CD14-positive monocyte (primary cell): ENCODE measurements around the gene ZSCAN10. TPM values are rescaled to one million over a fixed set of nuclear protein-coding genes. Genes with fewer than 3 reads are reported as not detected.

Experiments
- DNase-seq, 3 donors: peaks; one replicate each; pipeline ENCODE4 v3.0.0-alpha.2; 2011 to 2022
- H2AFZ ChIP-seq: 2 replicates; pipeline ENCODE4 v1.6.0; 2012; ENCODE audit warnings: mild to moderate bottlenecking, low read depth, low read length, inconsistent platforms; ENCODE audit not compliant: insufficient read depth, poor library complexity, severe bottlenecking
- H3K27ac ChIP-seq, 2 donors: 1 replicate in 1 of 2; 2 replicates in 1 of 2; pipeline ENCODE4 v1.5.1; 2012 to 2013; ENCODE audit warnings: low read length in 2 of 2, control low read depth in 1 of 2, inconsistent platforms in 1 of 2, low read depth in 1 of 2, mild to moderate bottlenecking in 1 of 2
- H3K27me3 ChIP-seq, 2 donors: one replicate each; pipeline versions ENCODE4 v1.6.0 to v1.6.1; 2011 to 2013; ENCODE audit warnings: low read length in 2 of 2; ENCODE audit not compliant: control insufficient read depth in 2 of 2, insufficient read depth in 2 of 2
- H3K36me3 ChIP-seq, 2 donors: replicated peaks in 1 of 2; 1 replicate in 1 of 2; 2 replicates in 1 of 2; pipeline versions ENCODE4 v1.5.1 to v1.6.1; 2012 to 2013; ENCODE audit warnings: low read length in 2 of 2, control low read depth in 1 of 2, inconsistent platforms in 1 of 2, mild to moderate bottlenecking in 1 of 2; ENCODE audit not compliant: insufficient read depth in 2 of 2, control insufficient read depth in 1 of 2
- H3K4me1 ChIP-seq, 2 donors: 1 replicate in 1 of 2; 2 replicates in 1 of 2; pipeline versions ENCODE4 v1.5.1 to v1.6.1; 2012 to 2013; ENCODE audit warnings: low read length in 2 of 2, control low read depth in 1 of 2, inconsistent platforms in 1 of 2, mild to moderate bottlenecking in 1 of 2, moderate library complexity in 1 of 2; ENCODE audit not compliant: insufficient read depth in 2 of 2, control insufficient read depth in 1 of 2
- H3K4me2 ChIP-seq: replicated peaks from 2 replicates; pipeline ENCODE3; 2012; ENCODE audit warnings: low read length, moderate library complexity, mild to moderate bottlenecking; ENCODE audit not compliant: poor library complexity, severe bottlenecking; ENCODE audit errors: extremely low read depth
- H3K4me3 ChIP-seq, 3 experiments: fragments of 200-600 bp in 1 of 3; sonication (generic) in 1 of 3; replicated peaks in 1 of 3; 1 replicate in 2 of 3; 2 replicates in 1 of 3; pipeline ENCODE4 v1.5.1; 2011 to 2013; ENCODE audit warnings: low read length in 3 of 3, mild to moderate bottlenecking in 3 of 3, control low read depth in 2 of 3, low read depth in 2 of 3, inconsistent platforms in 1 of 3, moderate library complexity in 1 of 3
- H3K79me2 ChIP-seq: 2 replicates; pipeline ENCODE4 v1.6.0; 2012; ENCODE audit warnings: mild to moderate bottlenecking, control low read depth, inconsistent platforms, low read length, moderate library complexity; ENCODE audit not compliant: insufficient read depth
- H3K9ac ChIP-seq: 2 replicates; pipeline ENCODE4 v1.6.0; 2017; ENCODE audit warnings: low read length, mild to moderate bottlenecking; ENCODE audit not compliant: insufficient read depth, poor library complexity, severe bottlenecking
- H3K9me3 ChIP-seq, 2 donors: replicated peaks in 1 of 2; 1 replicate in 1 of 2; 2 replicates in 1 of 2; pipeline versions ENCODE4 v1.5.1 to v1.6.1; 2012 to 2013; ENCODE audit warnings: low read length in 2 of 2, control low read depth in 1 of 2; ENCODE audit not compliant: control insufficient read depth in 1 of 2, insufficient read depth in 1 of 2
- H4K20me1 ChIP-seq: 2 replicates; pipeline ENCODE4 v1.6.0; 2012; ENCODE audit warnings: mild to moderate bottlenecking, low read length, control low read depth, moderate library complexity; ENCODE audit not compliant: insufficient read depth
- H3K27ac Mint-ChIP-seq, 7 donors: one replicate each; pipeline ENCODE4 v1.8.0; 2020; ENCODE audit warnings: mild to moderate bottlenecking in 7 of 7, mixed read lengths in 7 of 7, moderate library complexity in 6 of 7, inconsistent platforms in 2 of 7
- H3K27me3 Mint-ChIP-seq, 3 donors: one replicate each; pipeline ENCODE4 v1.8.0; 2021 to 2022; ENCODE audit warnings: low read depth in 3 of 3, mild to moderate bottlenecking in 3 of 3, mixed read lengths in 3 of 3, moderate library complexity in 3 of 3, inconsistent platforms in 1 of 3
- H3K36me3 Mint-ChIP-seq, 2 donors: one replicate each; pipeline ENCODE4 v1.8.0; 2020; ENCODE audit warnings: mixed read lengths in 2 of 2, inconsistent platforms in 1 of 2, mild to moderate bottlenecking in 1 of 2
- H3K4me1 Mint-ChIP-seq: one replicate; pipeline ENCODE4 v1.8.0; 2020; ENCODE audit warnings: mild to moderate bottlenecking, mixed read lengths
- H3K4me3 Mint-ChIP-seq, 2 donors: one replicate each; pipeline ENCODE4 v1.8.0; 2020; ENCODE audit warnings: mild to moderate bottlenecking in 2 of 2, mixed read lengths in 2 of 2, moderate library complexity in 1 of 2
- H3K9me3 Mint-ChIP-seq, 7 donors: one replicate each; pipeline ENCODE4 v1.8.0; 2020 to 2022; ENCODE audit warnings: mixed read lengths in 7 of 7, mild to moderate bottlenecking in 6 of 7, moderate library complexity in 6 of 7, inconsistent platforms in 2 of 7
- WGBS: methylation state at CpG from one replicate; pipeline ENCODE4 v1.1.5; 2013; ENCODE audit warnings: missing lambda C conversion rate; ENCODE audit not compliant: insufficient coverage; 5-methylcytosine and 5-hydroxymethylcytosine counted together
- intact Hi-C, 2 donors: fragments of 100-400 bp; cut with micrococcal nuclease; formaldehyde crosslinking; loops; one replicate each; pipeline versions ENCODE4 v1.15.0 to v1.15.1; 2023
- polyA plus RNA-seq, 3 donors: library from polyadenylated mRNA; depleted of rRNA in 1 of 3; unstranded in 2 of 3; stranded (reverse) in 1 of 3; fragments of 300-500 nt in 2 of 3; fragments of >200 nt in 1 of 3; fragmentation: Illumina TruSeq in 2 of 3; gene quantifications; 1 replicate in 2 of 3; 2 replicates in 1 of 3; pipeline ENCODE4 v1.2.3, GENCODE V29; 2012 to 2021
- TF ChIP-seq, protein P1 (sequence below): fragments of 200-600 bp; IDR thresholded peaks from one replicate; pipeline ENCODE4 v1.8.0; 2022; ENCODE audit warnings: antibody characterized with exemption, mild to moderate bottlenecking

ZSCAN10 gene
- polyA plus RNA-seq, 3 donors: 0.29 TPM; not detected in 2

- H3K27me3 Mint-ChIP-seq: peaks cover 0 to 5% (median 0%) of the 10 kb centered on the region in 3 donors
- intact Hi-C loops: no loop called here
- Histone ChIP-seq H3K36me3 (no peaks in the 10 kb centered on the region), H3K4me1 (peaks cover 32% of the 10 kb centered on the region in 2 donors), H2AFZ (no peak overlapping the region), H3K9me3 (no peaks in the 10 kb centered on the region), H3K27me3 (no peaks in the 10 kb centered on the region), H3K4me3 (no peak overlapping the region), H3K79me2 (peaks cover 15% of the 10 kb centered on the region), H3K27ac (no peak overlapping the region), H3K9ac (no peak overlapping the region), H4K20me1 (no peaks in the 10 kb centered on the region), H3K4me2 (no peak overlapping the region)
- WGBS: 97% methylated on average over 70 of the region's 71 CpGs
- peaks cover 0 to 10% of the 10 kb centered on the region in 2 donors for H3K36me3 Mint-ChIP-seq
- no peak overlapping the region for H3K4me3 Mint-ChIP-seq
- TF ChIP-seq, protein P1, sequence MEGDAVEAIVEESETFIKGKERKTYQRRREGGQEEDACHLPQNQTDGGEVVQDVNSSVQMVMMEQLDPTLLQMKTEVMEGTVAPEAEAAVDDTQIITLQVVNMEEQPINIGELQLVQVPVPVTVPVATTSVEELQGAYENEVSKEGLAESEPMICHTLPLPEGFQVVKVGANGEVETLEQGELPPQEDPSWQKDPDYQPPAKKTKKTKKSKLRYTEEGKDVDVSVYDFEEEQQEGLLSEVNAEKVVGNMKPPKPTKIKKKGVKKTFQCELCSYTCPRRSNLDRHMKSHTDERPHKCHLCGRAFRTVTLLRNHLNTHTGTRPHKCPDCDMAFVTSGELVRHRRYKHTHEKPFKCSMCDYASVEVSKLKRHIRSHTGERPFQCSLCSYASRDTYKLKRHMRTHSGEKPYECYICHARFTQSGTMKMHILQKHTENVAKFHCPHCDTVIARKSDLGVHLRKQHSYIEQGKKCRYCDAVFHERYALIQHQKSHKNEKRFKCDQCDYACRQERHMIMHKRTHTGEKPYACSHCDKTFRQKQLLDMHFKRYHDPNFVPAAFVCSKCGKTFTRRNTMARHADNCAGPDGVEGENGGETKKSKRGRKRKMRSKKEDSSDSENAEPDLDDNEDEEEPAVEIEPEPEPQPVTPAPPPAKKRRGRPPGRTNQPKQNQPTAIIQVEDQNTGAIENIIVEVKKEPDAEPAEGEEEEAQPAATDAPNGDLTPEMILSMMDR: no peak
- H3K4me1 Mint-ChIP-seq: peaks cover 42% of the 10 kb centered on the region
- H3K27ac Mint-ChIP-seq: no peak overlapping the region
- no peaks in the 10 kb centered on the region for H3K9me3 Mint-ChIP-seq
- DNase-seq: no peak
Observed at GRCh38 chr16:3088925-3089716, 10.0 kb downstream of the ZSCAN10 start.

GRCh38 chr16:3088450-3088849 is 10.6 kb downstream of the ZSCAN10 start:
- Histone ChIP-seq H3K36me3 (no peaks in the 10 kb centered on the region), H3K9me3 (no peaks in the 10 kb centered on the region), H3K9ac (no peak overlapping the region), H3K4me2 (no peak overlapping the region), H3K4me1 (peaks cover 32% of the 10 kb centered on the region in 2 donors), H4K20me1 (no peaks in the 10 kb centered on the region), H2AFZ (no peak overlapping the region), H3K4me3 (no peak overlapping the region), H3K27ac (no peak overlapping the region), H3K27me3 (no peaks in the 10 kb centered on the region), H3K79me2 (peaks cover 15% of the 10 kb centered on the region)
- no peak for DNase-seq
- H3K36me3 Mint-ChIP-seq: peaks cover 0 to 16% of the 10 kb centered on the region in 2 donors
- TF ChIP-seq, protein P1: no peak
- intact Hi-C loops: no loop called here
- H3K4me3 Mint-ChIP-seq: no peak overlapping the region
- WGBS: 95% methylated on average over 6 of the region's 7 CpGs
- H3K27me3 Mint-ChIP-seq: peaks cover 0 to 5% (median 0%) of the 10 kb centered on the region in 3 donors
- no peak overlapping the region for H3K27ac Mint-ChIP-seq
- peaks cover 44% of the 10 kb centered on the region for H3K4me1 Mint-ChIP-seq
- H3K9me3 Mint-ChIP-seq: no peaks in the 10 kb centered on the region
